ENCODE results near the gene UBAP2. TPM values are rescaled to one million over a fixed set of nuclear protein-coding genes. Genes with fewer than 3 reads are reported as not detected.

The UBAP2 gene
- total RNA-seq, 1 experiment from 2014 or later = 60.8 TPM

DNA sequence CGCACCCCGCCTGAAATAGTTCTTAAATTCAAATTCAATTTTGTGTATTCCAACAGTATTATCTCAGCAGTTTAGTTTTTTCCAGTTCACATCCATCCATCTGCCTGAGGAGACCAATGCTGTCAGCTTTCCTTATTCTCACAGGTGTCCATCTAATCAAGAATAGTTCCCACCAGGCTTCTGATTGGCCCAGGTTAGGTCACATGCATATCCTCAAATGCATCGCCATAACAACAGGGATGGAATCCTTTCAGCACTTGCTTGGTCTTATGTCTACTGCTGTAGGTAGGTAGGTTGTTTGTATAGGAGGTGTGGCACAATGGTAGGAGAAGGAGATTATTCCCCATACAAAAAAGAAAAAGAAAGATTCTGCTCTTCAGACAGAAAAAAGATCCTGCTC lies 140.6 kb downstream of the UBAP2 start:
- H3K18ac ChIP-seq (ENCODE audit: insufficient read length, low read depth, low read length) = no peak overlapping the region
- DNase-seq = no peak
- H4K91ac ChIP-seq (ENCODE audit: insufficient read length, low read depth, low read length) = no peak overlapping the region
- H2AFZ ChIP-seq (ENCODE audit: low read length) = no peak overlapping the region
- peaks cover 8% of the 10 kb centered on the region for H3K79me1 ChIP-seq (ENCODE audit: insufficient read depth, low read depth, low read length, poor library complexity, severe bottlenecking)
- no peaks in the 10 kb centered on the region for H3K9me3 ChIP-seq (ENCODE audit: control insufficient read depth, low read depth, low read length)
- H3K23ac ChIP-seq (ENCODE audit: insufficient read length, low read depth, low read length) = no peak overlapping the region
- H3K4me3 Mint-ChIP-seq = no peak overlapping the region
- H4K20me1 ChIP-seq (ENCODE audit: control insufficient read depth, insufficient read depth, insufficient read length) = peaks cover 3% of the 10 kb centered on the region
- no peak overlapping the region for H2BK20ac ChIP-seq (ENCODE audit: low read depth, low read length, poor library complexity, severe bottlenecking)
- no peak overlapping the region for H3K14ac ChIP-seq (ENCODE audit: insufficient read depth, low read length)
- H4K5ac ChIP-seq (ENCODE audit: insufficient read length, low read depth, low read length) = no peak overlapping the region
- H3K9me3 Mint-ChIP-seq = peaks cover 0 to 3% of the 10 kb centered on the region in 2 experiments; a peak in 1 of 5 replicates
- no peak overlapping the region for H3K56ac ChIP-seq (ENCODE audit: insufficient read length, low read depth, low read length)
- H3K4ac ChIP-seq (ENCODE audit: low read depth, low read length) = no peak overlapping the region
- H3K27ac Mint-ChIP-seq = no peak overlapping the region
- H3K27me3 ChIP-seq (ENCODE audit: insufficient read depth, low read length) = no peaks in the 10 kb centered on the region
- no peak overlapping the region for H2BK12ac ChIP-seq (ENCODE audit: insufficient read length, low read depth, low read length)
- H2AK5ac ChIP-seq (ENCODE audit: insufficient read length, low read length) = no peak overlapping the region
- no peak overlapping the region for H3T11ph ChIP-seq (ENCODE audit: low read length)
- H3K36me3 Mint-ChIP-seq (ENCODE audit: insufficient read depth in 1 of 3, low read depth in 3 of 3) = peaks cover 7 to 22% (median 17%) of the 10 kb centered on the region in 3 experiments
- no peaks in the 10 kb centered on the region for H3K4me1 ChIP-seq (ENCODE audit: insufficient read depth, low read length)
- TF ChIP-seq, protein P1, sequence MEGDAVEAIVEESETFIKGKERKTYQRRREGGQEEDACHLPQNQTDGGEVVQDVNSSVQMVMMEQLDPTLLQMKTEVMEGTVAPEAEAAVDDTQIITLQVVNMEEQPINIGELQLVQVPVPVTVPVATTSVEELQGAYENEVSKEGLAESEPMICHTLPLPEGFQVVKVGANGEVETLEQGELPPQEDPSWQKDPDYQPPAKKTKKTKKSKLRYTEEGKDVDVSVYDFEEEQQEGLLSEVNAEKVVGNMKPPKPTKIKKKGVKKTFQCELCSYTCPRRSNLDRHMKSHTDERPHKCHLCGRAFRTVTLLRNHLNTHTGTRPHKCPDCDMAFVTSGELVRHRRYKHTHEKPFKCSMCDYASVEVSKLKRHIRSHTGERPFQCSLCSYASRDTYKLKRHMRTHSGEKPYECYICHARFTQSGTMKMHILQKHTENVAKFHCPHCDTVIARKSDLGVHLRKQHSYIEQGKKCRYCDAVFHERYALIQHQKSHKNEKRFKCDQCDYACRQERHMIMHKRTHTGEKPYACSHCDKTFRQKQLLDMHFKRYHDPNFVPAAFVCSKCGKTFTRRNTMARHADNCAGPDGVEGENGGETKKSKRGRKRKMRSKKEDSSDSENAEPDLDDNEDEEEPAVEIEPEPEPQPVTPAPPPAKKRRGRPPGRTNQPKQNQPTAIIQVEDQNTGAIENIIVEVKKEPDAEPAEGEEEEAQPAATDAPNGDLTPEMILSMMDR (conservative IDR thresholded peaks at IDR 0.05) = no peak
- H4K8ac ChIP-seq (replicated peaks; ENCODE audit: insufficient read length, low read depth, low read length) = no peak overlapping the region
- H3K27me3 Mint-ChIP-seq (ENCODE audit: low read depth) = no peaks in the 10 kb centered on the region
- H2BK120ac ChIP-seq (ENCODE audit: low read depth, low read length, poor library complexity, severe bottlenecking) = no peak overlapping the region
- H3K4me1 Mint-ChIP-seq = peaks cover 37 to 42% of the 10 kb centered on the region in 2 experiments
- no peak overlapping the region for H3K27ac ChIP-seq (ENCODE audit: insufficient read length, low read depth, low read length)
- no peak overlapping the region for H2BK5ac ChIP-seq (ENCODE audit: insufficient read length, low read length)
- no peak overlapping the region for H2BK15ac ChIP-seq (ENCODE audit: low read depth, low read length)
- H3K4me2 ChIP-seq (ENCODE audit: insufficient read depth, insufficient read length, low read length) = no peak overlapping the region
- WGBS (ENCODE audit: extremely low coverage, insufficient read length, low lambda C conversion rate) = no CpG with 5 or more reads among the region's 3 CpGs
- 0 out of 2 replicates have a peak, but pooled peaks cover 2% of the 10 kb centered on the region for H3K79me2 ChIP-seq (ENCODE audit: insufficient read depth, low read length)
- H3K9ac ChIP-seq (ENCODE audit: extremely low read depth, insufficient read length, low read length) = no peak overlapping the region
- no peaks in the 10 kb centered on the region for H3K23me2 ChIP-seq (ENCODE audit: insufficient read length, low read depth, low read length, poor library complexity, severe bottlenecking)

All from H9 (cell line).